GM12878 (cell line): ENCODE results near the gene SLC20A1. TPM values are rescaled to one million over a fixed set of nuclear protein-coding genes. Genes with fewer than 3 reads are reported as not detected.

Experiments
- CBX5 ChIP-seq: sonication (generic); IDR thresholded peaks from 2 replicates; pipeline ENCODE4 v1.6.1; 2016; ENCODE audit warnings: low read depth, moderate library complexity, mild to moderate bottlenecking, inconsistent platforms
- CHD2 ChIP-seq: IDR thresholded peaks from 2 replicates; pipeline ENCODE4 v1.6.1; 2011; ENCODE audit warnings: low read depth, low read length, improper control_type of control experiment, borderline replicate concordance
- DPF2 ChIP-seq: fragments of 450-650 bp; IDR thresholded peaks from 2 replicates; pipeline ENCODE4 v1.6.1; 2017; ENCODE audit warnings: mild to moderate bottlenecking
- EED ChIP-seq: sonication (generic); IDR thresholded peaks from 2 replicates; pipeline ENCODE4 v1.6.1; 2016; ENCODE audit warnings: antibody characterized with exemption, low read depth
- ESRRA ChIP-seq: IDR thresholded peaks from 2 replicates; pipeline ENCODE4 v1.6.1; 2012; ENCODE audit warnings: mild to moderate bottlenecking, low read length, improper control_type of control experiment
- HDAC2 ChIP-seq: fragments of 200-600 bp; sonication (generic); IDR thresholded peaks from 2 replicates; pipeline ENCODE4 v1.6.1; 2017
- MEF2B ChIP-seq: fragments of 450-650 bp; IDR thresholded peaks from 2 replicates; pipeline ENCODE4 v1.6.1; 2018; ENCODE audit warnings: mild to moderate bottlenecking, moderate library complexity; ENCODE audit not compliant: partially characterized antibody, poor library complexity, severe bottlenecking
- MTA3 ChIP-seq: IDR thresholded peaks from 2 replicates; pipeline ENCODE4 v1.6.1; 2012; ENCODE audit warnings: low read length, inconsistent platforms, borderline replicate concordance
- MYC ChIP-seq: IDR thresholded peaks from 2 replicates; pipeline ENCODE4 v1.6.1; 2011; ENCODE audit warnings: mild to moderate bottlenecking, low read length, moderate library complexity, inconsistent platforms; ENCODE audit not compliant: insufficient read depth, insufficient replicate concordance, insufficient read length, severe bottlenecking
- NR2C1 ChIP-seq: fragments of 450-650 bp; IDR thresholded peaks from 2 replicates; pipeline ENCODE4 v1.6.1; 2017; ENCODE audit warnings: antibody characterized with exemption, mild to moderate bottlenecking, moderate library complexity
- NRF1 ChIP-seq: conservative IDR thresholded peaks from 2 replicates; pipeline ENCODE4 v1.6.1; 2011; ENCODE audit warnings: mild to moderate bottlenecking, low read depth, low read length, improper control_type of control experiment
- POLR2A ChIP-seq: IDR thresholded peaks from 2 replicates; pipeline ENCODE4 v1.6.1; 2011; ENCODE audit warnings: low read depth, mild to moderate bottlenecking, low read length
- POU2F2 ChIP-seq: IDR thresholded peaks from 3 replicates; pipeline ENCODE4 v1.6.1; 2011; ENCODE audit warnings: low read depth, mild to moderate bottlenecking, low read length, borderline replicate concordance
- RB1 ChIP-seq: fragments of 450-650 bp; formaldehyde crosslinking; IDR thresholded peaks from 2 replicates; pipeline ENCODE4 v1.6.1; 2017; ENCODE audit warnings: mild to moderate bottlenecking, borderline replicate concordance
- RCOR1 ChIP-seq: conservative IDR thresholded peaks from 2 replicates; pipeline ENCODE4 v1.6.1; 2012; ENCODE audit warnings: low read depth, low read length, improper control_type of control experiment
- SMAD5 ChIP-seq: IDR thresholded peaks from 2 replicates; pipeline ENCODE4 v1.6.1; 2016; ENCODE audit warnings: antibody characterized with exemption, low read depth
- SREBF2 ChIP-seq: IDR thresholded peaks from 2 replicates; pipeline ENCODE4 v1.6.1; 2012; ENCODE audit warnings: mild to moderate bottlenecking, low read length
- TAF1 ChIP-seq: IDR thresholded peaks from 2 replicates; pipeline ENCODE4 v1.6.1; 2011; ENCODE audit warnings: mild to moderate bottlenecking, low read depth, low read length, borderline replicate concordance
- polyA plus RNA-seq, 11 experiments: library from polyadenylated mRNA; depleted of rRNA in 4 of 11; unstranded in 6 of 11; stranded (reverse) in 5 of 11; fragments of >200 nt; fragmentation: Nextera tagmentation in 4 of 11; fragmentation: Illumina TruSeq in 1 of 11; extraction: Ambion mirVana in 4 of 11; extraction: Trizol in 1 of 11; gene quantifications; 1 replicate in 1 of 11; 2 replicates in 10 of 11; pipeline versions ENCODE4 v1.2.1 to v1.2.3, GENCODE V29; 2011 to 2016; ENCODE audit warnings: inconsistent platforms in 2 of 11, missing spikeins in 2 of 11, low read depth in 1 of 11
- total RNA-seq, 4 experiments: library from RNA; depleted of rRNA in 3 of 4; stranded (reverse); fragments of >200 nt in 3 of 4; fragmentation: Illumina TruSeq in 1 of 4; extraction: Trizol in 1 of 4; gene quantifications; 2 replicates each; pipeline versions ENCODE4 v1.2.1 to v1.2.3, GENCODE V29; 2013 to 2021
- TF ChIP-seq, protein P1 (sequence below): fragments of 450-650 bp; IDR thresholded peaks from 2 replicates; pipeline ENCODE4 v1.6.1; 2018; ENCODE audit warnings: borderline replicate concordance, mild to moderate bottlenecking; ENCODE audit not compliant: partially characterized antibody
- TF ChIP-seq, protein P2 (sequence below): fragments of 450-650 bp; IDR thresholded peaks from 2 replicates; pipeline ENCODE4 v1.6.1; 2017; ENCODE audit warnings: mild to moderate bottlenecking, moderate library complexity
- TF ChIP-seq, protein P3 (sequence below): IDR thresholded peaks from 2 replicates; pipeline ENCODE4 v1.6.1; 2011; ENCODE audit warnings: borderline replicate concordance, low read depth, mild to moderate bottlenecking, moderate library complexity, mixed read lengths, low read length; ENCODE audit not compliant: insufficient read depth; ENCODE audit errors: extremely low read length
- TF ChIP-seq, protein P4 (sequence below): IDR thresholded peaks from 2 replicates; pipeline ENCODE4 v1.6.1; 2012; ENCODE audit warnings: low read length, inconsistent platforms

SLC20A1 gene
- total and polyA plus RNA-seq, 10 of the 15 experiments (the other 5 are each of a cell fraction or from before 2014, with no cell fraction given), result 21.2 to 59.1 (median 43.2) TPM

DNA sequence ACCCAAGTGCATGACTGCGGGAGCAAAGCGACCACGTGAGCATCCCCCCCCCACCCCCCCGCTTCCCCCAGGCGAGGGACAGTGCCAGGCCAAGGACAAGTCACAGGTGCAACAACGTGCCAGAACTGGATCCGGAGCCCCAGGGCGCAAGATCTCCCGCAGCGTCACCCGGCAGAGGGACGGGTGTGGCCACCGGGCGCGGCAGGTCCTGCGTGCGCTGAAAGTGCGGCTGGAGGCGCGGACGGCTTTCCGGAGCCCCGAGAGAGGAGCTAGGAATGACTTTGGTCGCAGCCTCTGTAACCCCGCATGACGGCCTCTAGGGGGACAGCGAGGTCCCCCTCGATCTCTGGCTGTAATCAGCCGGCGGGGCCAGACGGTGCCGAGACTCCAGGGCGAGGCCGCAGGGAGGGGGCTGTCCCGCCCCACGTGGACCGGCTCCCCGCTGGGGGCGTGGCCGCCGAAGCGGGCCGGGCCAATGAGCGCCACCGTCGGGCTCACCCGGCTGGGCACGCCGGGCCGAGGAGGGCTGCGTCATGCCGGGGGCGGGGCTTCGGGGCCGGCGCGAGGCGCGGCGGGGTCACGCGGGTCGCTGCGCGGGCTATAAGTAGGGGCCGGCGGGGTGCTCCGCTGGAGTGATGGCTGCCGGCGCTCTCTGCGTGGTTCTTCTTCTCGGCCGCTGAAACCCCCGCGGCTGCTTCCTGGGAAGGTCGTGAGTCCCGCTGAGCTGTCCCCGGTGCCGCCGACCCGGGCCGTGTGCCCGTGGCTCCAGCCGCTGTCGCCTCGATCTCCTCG, at the start of gene SLC20A1 (continued):
- TF ChIP-seq, protein P1, sequence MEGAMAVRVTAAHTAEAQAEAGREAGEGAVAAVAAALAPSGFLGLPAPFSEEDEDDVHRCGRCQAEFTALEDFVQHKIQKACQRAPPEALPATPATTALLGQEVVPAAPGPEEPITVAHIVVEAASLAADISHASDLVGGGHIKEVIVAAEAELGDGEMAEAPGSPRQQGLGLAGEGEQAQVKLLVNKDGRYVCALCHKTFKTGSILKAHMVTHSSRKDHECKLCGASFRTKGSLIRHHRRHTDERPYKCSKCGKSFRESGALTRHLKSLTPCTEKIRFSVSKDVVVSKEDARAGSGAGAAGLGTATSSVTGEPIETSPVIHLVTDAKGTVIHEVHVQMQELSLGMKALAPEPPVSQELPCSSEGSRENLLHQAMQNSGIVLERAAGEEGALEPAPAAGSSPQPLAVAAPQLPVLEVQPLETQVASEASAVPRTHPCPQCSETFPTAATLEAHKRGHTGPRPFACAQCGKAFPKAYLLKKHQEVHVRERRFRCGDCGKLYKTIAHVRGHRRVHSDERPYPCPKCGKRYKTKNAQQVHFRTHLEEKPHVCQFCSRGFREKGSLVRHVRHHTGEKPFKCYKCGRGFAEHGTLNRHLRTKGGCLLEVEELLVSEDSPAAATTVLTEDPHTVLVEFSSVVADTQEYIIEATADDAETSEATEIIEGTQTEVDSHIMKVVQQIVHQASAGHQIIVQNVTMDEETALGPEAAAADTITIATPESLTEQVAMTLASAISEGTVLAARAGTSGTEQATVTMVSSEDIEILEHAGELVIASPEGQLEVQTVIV, result no peak
- TF ChIP-seq NR2C1 (peak; percentile 83), MYC (peak; percentile 52), EED (peak; percentile 43), ESRRA (no peak), CHD2 (peak; percentile 40), SMAD5 (peak; percentile 96), POU2F2 (peak; percentile 96), TAF1 (peak; percentile 87), RCOR1 (no peak), SREBF2 (peak; percentile 12; the same call in 1 of the 2 replicates), HDAC2 (no peak), CBX5 (0 out of 2 replicates have a peak, but pooled peaks have one; percentile 34), POLR2A (peak; percentile 99), DPF2 (peak; percentile 74; the same call in 1 of the 2 replicates), MTA3 (no peak), RB1 (no peak), NRF1 (no peak), MEF2B (peak; percentile 54)
- TF ChIP-seq, protein P2, sequence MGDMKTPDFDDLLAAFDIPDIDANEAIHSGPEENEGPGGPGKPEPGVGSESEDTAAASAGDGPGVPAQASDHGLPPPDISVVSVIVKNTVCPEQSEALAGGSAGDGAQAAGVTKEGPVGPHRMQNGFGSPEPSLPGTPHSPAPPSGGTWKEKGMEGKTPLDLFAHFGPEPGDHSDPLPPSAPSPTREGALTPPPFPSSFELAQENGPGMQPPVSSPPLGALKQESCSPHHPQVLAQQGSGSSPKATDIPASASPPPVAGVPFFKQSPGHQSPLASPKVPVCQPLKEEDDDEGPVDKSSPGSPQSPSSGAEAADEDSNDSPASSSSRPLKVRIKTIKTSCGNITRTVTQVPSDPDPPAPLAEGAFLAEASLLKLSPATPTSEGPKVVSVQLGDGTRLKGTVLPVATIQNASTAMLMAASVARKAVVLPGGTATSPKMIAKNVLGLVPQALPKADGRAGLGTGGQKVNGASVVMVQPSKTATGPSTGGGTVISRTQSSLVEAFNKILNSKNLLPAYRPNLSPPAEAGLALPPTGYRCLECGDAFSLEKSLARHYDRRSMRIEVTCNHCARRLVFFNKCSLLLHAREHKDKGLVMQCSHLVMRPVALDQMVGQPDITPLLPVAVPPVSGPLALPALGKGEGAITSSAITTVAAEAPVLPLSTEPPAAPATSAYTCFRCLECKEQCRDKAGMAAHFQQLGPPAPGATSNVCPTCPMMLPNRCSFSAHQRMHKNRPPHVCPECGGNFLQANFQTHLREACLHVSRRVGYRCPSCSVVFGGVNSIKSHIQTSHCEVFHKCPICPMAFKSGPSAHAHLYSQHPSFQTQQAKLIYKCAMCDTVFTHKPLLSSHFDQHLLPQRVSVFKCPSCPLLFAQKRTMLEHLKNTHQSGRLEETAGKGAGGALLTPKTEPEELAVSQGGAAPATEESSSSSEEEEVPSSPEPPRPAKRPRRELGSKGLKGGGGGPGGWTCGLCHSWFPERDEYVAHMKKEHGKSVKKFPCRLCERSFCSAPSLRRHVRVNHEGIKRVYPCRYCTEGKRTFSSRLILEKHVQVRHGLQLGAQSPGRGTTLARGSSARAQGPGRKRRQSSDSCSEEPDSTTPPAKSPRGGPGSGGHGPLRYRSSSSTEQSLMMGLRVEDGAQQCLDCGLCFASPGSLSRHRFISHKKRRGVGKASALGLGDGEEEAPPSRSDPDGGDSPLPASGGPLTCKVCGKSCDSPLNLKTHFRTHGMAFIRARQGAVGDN, result no peak; the same call in 1 of the 2 replicates
- TF ChIP-seq, protein P3, sequence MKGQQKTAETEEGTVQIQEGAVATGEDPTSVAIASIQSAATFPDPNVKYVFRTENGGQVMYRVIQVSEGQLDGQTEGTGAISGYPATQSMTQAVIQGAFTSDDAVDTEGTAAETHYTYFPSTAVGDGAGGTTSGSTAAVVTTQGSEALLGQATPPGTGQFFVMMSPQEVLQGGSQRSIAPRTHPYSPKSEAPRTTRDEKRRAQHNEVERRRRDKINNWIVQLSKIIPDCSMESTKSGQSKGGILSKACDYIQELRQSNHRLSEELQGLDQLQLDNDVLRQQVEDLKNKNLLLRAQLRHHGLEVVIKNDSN, result peak; percentile 79
- TF ChIP-seq, protein P4, sequence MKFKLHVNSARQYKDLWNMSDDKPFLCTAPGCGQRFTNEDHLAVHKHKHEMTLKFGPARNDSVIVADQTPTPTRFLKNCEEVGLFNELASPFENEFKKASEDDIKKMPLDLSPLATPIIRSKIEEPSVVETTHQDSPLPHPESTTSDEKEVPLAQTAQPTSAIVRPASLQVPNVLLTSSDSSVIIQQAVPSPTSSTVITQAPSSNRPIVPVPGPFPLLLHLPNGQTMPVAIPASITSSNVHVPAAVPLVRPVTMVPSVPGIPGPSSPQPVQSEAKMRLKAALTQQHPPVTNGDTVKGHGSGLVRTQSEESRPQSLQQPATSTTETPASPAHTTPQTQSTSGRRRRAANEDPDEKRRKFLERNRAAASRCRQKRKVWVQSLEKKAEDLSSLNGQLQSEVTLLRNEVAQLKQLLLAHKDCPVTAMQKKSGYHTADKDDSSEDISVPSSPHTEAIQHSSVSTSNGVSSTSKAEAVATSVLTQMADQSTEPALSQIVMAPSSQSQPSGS, result no peak
